GM21528 (cell line): ENCODE data around the gene RPL3.

Experiments
- ATAC-seq: cut with Tn5 transposase; IDR thresholded peaks from one replicate; pipeline ENCODE4 v1.9.1; 2021; ENCODE audit warnings: mild to moderate bottlenecking, moderate library complexity; ENCODE audit not compliant: unreplicated experiment, low FRiP score

RPL3 gene

DNA sequence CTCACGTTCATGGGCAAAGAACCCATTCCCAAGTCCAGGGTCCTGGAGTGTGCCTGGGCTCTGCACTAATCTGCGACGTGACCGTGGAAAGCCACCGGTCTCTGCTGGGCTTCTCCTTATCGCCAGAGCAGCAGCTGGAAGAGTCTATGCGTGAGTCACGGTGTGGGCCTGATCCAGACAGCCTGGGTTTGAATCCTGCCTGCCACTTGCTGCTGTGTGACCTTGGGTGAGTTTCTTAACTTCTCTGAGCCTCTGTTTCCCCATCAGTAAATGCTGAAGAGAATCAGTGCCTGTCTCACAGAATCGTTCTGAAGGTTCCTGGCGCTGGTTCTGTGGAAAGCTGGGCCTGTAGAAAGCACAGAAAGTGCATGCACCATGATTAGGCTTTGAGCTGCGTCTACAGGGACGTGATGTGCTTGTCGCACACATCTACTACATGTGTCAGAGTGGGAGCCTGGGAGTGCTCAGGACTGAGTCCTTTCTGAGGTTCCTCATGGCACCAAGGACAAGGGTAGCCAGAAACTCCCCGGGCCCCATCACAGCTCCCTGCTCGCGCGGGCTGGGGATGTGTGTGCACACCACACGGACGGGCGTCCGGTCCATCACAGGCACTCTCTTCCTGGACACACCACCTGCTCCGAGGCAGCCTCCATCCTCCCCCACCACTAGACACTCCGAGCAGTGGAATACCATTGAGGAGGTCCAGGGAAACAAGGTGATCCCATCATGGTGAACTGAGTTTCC lies 54.1 kb downstream of the RPL3 start:
- no peak for ATAC-seq

DNA sequence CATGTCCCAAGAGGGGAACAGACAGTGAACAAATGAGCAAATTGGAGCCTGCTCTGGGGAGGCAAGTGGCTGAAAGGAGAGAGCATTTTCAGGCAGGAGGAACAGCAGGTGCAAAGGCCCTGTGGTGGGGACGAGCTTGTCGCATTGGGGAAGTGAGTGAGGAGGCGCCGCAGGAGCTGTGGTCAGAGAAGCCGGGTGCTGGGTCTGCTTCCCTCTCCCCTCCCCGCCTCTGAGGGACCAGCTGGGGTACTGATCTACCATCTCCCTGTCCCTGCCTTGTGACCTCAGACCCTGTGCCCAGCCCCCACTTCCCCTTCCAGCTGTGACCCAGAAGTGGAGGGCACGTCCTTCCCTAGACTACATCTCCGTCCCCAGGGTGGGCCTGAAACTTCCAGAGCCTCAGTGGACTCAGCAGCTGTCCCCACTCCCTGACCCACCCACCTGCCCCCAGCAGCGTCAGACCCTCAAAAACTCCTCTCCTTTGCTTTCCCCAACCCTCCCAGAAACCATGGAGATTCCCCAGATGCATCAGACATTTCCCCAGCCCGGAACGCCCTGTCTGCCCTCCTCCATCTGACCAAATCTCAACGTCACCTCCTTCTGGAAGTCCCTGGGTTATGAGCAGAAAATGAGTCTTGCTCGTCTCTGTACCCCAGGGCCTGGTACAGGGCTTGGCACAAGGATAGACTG lies 54.9 kb downstream of the RPL3 start:
- ATAC-seq, result no peak

GRCh38 chr22:39263626-39264348 lies 55.6 kb downstream of the RPL3 start:
- no peak for ATAC-seq
